ENCODE measurements around the gene PNLIPRP2.

PNLIPRP2 gene

GRCh38 chr10:116657863-116658551 lies 37.3 kb downstream of the PNLIPRP2 start:
- no peak for DNase-seq

- no peak for DNase-seq
Observed at GRCh38 chr10:116659049-116659670, 38.4 kb downstream of the PNLIPRP2 start.

- no peak for DNase-seq
Observed at GRCh38 chr10:116660860-116661259, 40.1 kb downstream of the PNLIPRP2 start.

- no peak for DNase-seq
Observed at GRCh38 chr10:116663342-116663741, 42.6 kb downstream of the PNLIPRP2 start.

- DNase-seq = no peak
Observed at GRCh38 chr10:116664631-116665030, 43.9 kb downstream of the PNLIPRP2 start.

- no peak for DNase-seq
Observed at GRCh38 chr10:116665541-116666125, 44.9 kb downstream of the PNLIPRP2 start.

- no peak for DNase-seq
Observed at GRCh38 chr10:116667484-116667883, 46.7 kb downstream of the PNLIPRP2 start.

GRCh38 chr10:116668018-116668417 lies 47.3 kb downstream of the PNLIPRP2 start:
- no peak for DNase-seq

- no peak for DNase-seq
Observed at GRCh38 chr10:116668446-116668845, 47.7 kb downstream of the PNLIPRP2 start.

GRCh38 chr10:116669080-116669479 lies 48.3 kb downstream of the PNLIPRP2 start:
- DNase-seq = no peak

GRCh38 chr10:116669832-116670644 lies 49.3 kb downstream of the PNLIPRP2 start:
- DNase-seq = no peak

GRCh38 chr10:116670706-116671105 lies 50.0 kb downstream of the PNLIPRP2 start:
- DNase-seq = no peak

GRCh38 chr10:116671274-116671926 lies 50.6 kb downstream of the PNLIPRP2 start:
- DNase-seq = no peak

- no peak for DNase-seq
Observed at GRCh38 chr10:116672891-116673290, 52.1 kb downstream of the PNLIPRP2 start.

GRCh38 chr10:116673866-116674265 lies 53.1 kb downstream of the PNLIPRP2 start:
- DNase-seq = no peak

- no peak for DNase-seq
Observed at GRCh38 chr10:116674901-116675423, 54.2 kb downstream of the PNLIPRP2 start.

GRCh38 chr10:116676118-116676517 lies 55.4 kb downstream of the PNLIPRP2 start:
- DNase-seq = no peak

GRCh38 chr10:116676633-116677032 lies 55.9 kb downstream of the PNLIPRP2 start:
- DNase-seq = no peak

- DNase-seq = no peak
Observed at GRCh38 chr10:116679351-116679750, 58.6 kb downstream of the PNLIPRP2 start.

GRCh38 chr10:116683166-116683565 lies 62.4 kb downstream of the PNLIPRP2 start:
- no peak for DNase-seq

- DNase-seq = no peak
Observed at GRCh38 chr10:116683821-116684220, 63.1 kb downstream of the PNLIPRP2 start.

GRCh38 chr10:116684781-116685180 lies 64.0 kb downstream of the PNLIPRP2 start:
- no peak for DNase-seq

GRCh38 chr10:116685807-116686206 lies 65.1 kb downstream of the PNLIPRP2 start:
- no peak for DNase-seq
